ENCODE measurements around the gene TM4SF1.

The TM4SF1 gene

GRCh38 chr3:149332771-149333170 lies 44.7 kb downstream of the TM4SF1 start:
- Histone ChIP-seq H3K36me3 (ENCODE audit: control insufficient read depth in 2 of 2, insufficient read depth in 2 of 2, low read length in 2 of 2) (no peaks in the 10 kb centered on the region), H3K4me3 (ENCODE audit: low read length in 2 of 2) (no peak overlapping the region), H3K9me3 (ENCODE audit: control insufficient read depth in 2 of 2, low read length in 2 of 2) (no peaks in the 10 kb centered on the region), H3K9ac (ENCODE audit: low read depth in 1 of 2, low read length in 2 of 2) (no peak overlapping the region), H3K27me3 (ENCODE audit: control insufficient read depth in 2 of 2, insufficient read depth in 2 of 2, low read length in 2 of 2) (no peaks in the 10 kb centered on the region), H3K27ac (ENCODE audit: low read depth in 2 of 2, low read length in 2 of 2) (no peak overlapping the region), H3K4me1 (ENCODE audit: control insufficient read depth in 2 of 2, insufficient read depth in 2 of 2, low read length in 2 of 2) (no peaks in the 10 kb centered on the region)

DNA sequence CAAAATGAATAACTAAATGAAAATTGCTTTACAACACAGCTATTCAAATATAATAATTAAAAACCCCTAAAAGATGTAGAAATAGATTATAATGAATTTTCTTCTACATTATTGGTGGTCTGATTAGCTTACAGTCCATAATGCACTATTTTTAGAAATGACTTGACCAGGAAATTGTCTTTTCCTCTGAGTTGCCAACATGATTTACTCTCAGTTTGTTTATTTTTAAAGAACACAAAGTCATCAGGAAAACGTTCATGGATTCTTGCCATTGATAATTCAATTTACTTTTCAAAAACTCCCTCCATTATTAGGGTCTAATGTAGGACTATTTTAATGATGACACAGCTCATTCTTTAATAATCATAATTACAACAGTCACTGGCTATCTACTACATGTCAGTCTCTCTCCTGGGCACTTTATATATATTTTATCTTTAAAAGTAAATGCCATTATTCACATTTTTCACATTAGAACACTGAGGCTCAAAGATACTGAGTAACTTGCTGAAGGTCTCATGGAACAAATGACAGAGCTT lies 45.2 kb downstream of the TM4SF1 start:
- no peak overlapping the region for H3K27ac ChIP-seq (ENCODE audit: low read depth in 2 of 2, low read length in 2 of 2)
- no peaks in the 10 kb centered on the region for H3K9me3 ChIP-seq (ENCODE audit: control insufficient read depth in 2 of 2, low read length in 2 of 2)
- H3K4me3 ChIP-seq (ENCODE audit: low read length in 2 of 2): no peak overlapping the region
- H3K9ac ChIP-seq (ENCODE audit: low read depth in 1 of 2, low read length in 2 of 2): no peak overlapping the region
- no peaks in the 10 kb centered on the region for H3K27me3 ChIP-seq (ENCODE audit: control insufficient read depth in 2 of 2, insufficient read depth in 2 of 2, low read length in 2 of 2)
- H3K36me3 ChIP-seq (ENCODE audit: control insufficient read depth in 2 of 2, insufficient read depth in 2 of 2, low read length in 2 of 2): no peaks in the 10 kb centered on the region
- no peaks in the 10 kb centered on the region for H3K4me1 ChIP-seq (ENCODE audit: control insufficient read depth in 2 of 2, insufficient read depth in 2 of 2, low read length in 2 of 2)

DNA sequence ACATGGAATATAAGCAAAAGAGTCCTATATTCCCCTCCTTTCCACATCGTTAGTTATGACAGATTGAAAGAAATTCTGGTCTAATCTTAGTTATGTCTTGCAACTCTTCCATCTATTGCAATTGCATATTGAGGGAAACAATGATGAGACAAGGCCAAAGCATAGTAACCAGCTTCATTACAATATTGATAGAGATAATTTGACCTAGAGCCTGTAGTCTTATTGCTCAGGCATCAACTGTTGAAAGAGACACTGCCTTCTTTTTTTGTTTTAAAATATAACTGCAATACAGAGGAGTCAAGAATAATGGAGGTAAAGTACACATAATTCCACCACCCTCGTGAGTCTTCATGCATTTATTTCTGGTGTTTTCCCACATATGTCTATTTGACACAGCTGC lies 46.1 kb downstream of the TM4SF1 start:
- H3K9me3 ChIP-seq (ENCODE audit: control insufficient read depth in 2 of 2, low read length in 2 of 2): no peaks in the 10 kb centered on the region
- H3K27me3 ChIP-seq (ENCODE audit: control insufficient read depth in 2 of 2, insufficient read depth in 2 of 2, low read length in 2 of 2): no peaks in the 10 kb centered on the region
- H3K9ac ChIP-seq (ENCODE audit: low read depth in 1 of 2, low read length in 2 of 2): no peak overlapping the region
- no peak overlapping the region for H3K27ac ChIP-seq (ENCODE audit: low read depth in 2 of 2, low read length in 2 of 2)
- no peaks in the 10 kb centered on the region for H3K36me3 ChIP-seq (ENCODE audit: control insufficient read depth in 2 of 2, insufficient read depth in 2 of 2, low read length in 2 of 2)
- H3K4me3 ChIP-seq (ENCODE audit: low read length in 2 of 2): no peak overlapping the region
- H3K4me1 ChIP-seq (ENCODE audit: control insufficient read depth in 2 of 2, insufficient read depth in 2 of 2, low read length in 2 of 2): no peaks in the 10 kb centered on the region

GRCh38 chr3:149330609-149331331 lies 46.7 kb downstream of the TM4SF1 start:
- Histone ChIP-seq H3K4me1 (ENCODE audit: control insufficient read depth in 2 of 2, insufficient read depth in 2 of 2, low read length in 2 of 2) (no peaks in the 10 kb centered on the region), H3K9ac (ENCODE audit: low read depth in 1 of 2, low read length in 2 of 2) (no peak overlapping the region), H3K36me3 (ENCODE audit: control insufficient read depth in 2 of 2, insufficient read depth in 2 of 2, low read length in 2 of 2) (no peaks in the 10 kb centered on the region), H3K27ac (ENCODE audit: low read depth in 2 of 2, low read length in 2 of 2) (no peak overlapping the region), H3K9me3 (ENCODE audit: control insufficient read depth in 2 of 2, low read length in 2 of 2) (no peaks in the 10 kb centered on the region), H3K4me3 (ENCODE audit: low read length in 2 of 2) (no peak overlapping the region), H3K27me3 (ENCODE audit: control insufficient read depth in 2 of 2, insufficient read depth in 2 of 2, low read length in 2 of 2) (no peaks in the 10 kb centered on the region)

DNA sequence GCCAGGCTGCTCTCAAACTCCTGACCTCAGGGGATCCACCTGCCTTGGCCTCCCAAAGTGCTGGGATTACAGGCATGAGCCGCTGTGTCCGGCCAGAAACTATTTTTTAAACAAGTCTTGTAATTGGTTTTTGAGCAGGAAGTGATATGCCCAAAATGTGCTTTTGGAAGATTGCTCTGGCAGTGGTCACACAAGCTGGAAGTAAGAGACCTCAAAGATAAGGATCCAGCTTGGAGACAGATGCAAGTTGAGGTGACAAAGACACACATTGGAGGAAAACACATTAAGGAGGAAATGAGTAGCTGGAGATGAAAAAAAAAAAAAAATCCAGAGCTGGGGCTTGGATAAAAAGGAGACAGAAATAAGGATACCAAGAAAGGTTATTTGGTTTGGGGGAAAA lies 50.3 kb downstream of the TM4SF1 start:
- Histone ChIP-seq H3K27me3 (ENCODE audit: control insufficient read depth in 2 of 2, insufficient read depth in 2 of 2, low read length in 2 of 2) (no peaks in the 10 kb centered on the region), H3K9ac (ENCODE audit: low read depth in 1 of 2, low read length in 2 of 2) (no peak overlapping the region), H3K36me3 (ENCODE audit: control insufficient read depth in 2 of 2, insufficient read depth in 2 of 2, low read length in 2 of 2) (no peaks in the 10 kb centered on the region), H3K27ac (ENCODE audit: low read depth in 2 of 2, low read length in 2 of 2) (no peak overlapping the region), H3K9me3 (ENCODE audit: control insufficient read depth in 2 of 2, low read length in 2 of 2) (no peaks in the 10 kb centered on the region), H3K4me3 (ENCODE audit: low read length in 2 of 2) (no peak overlapping the region), H3K4me1 (ENCODE audit: control insufficient read depth in 2 of 2, insufficient read depth in 2 of 2, low read length in 2 of 2) (peaks cover 0 to 4% of the 10 kb centered on the region in 2 donors)

GRCh38 chr3:149325581-149325980 lies 51.9 kb downstream of the TM4SF1 start:
- no peaks in the 10 kb centered on the region for H3K9me3 ChIP-seq (ENCODE audit: control insufficient read depth in 2 of 2, low read length in 2 of 2)
- H3K36me3 ChIP-seq (ENCODE audit: control insufficient read depth in 2 of 2, insufficient read depth in 2 of 2, low read length in 2 of 2): no peaks in the 10 kb centered on the region
- H3K27me3 ChIP-seq (ENCODE audit: control insufficient read depth in 2 of 2, insufficient read depth in 2 of 2, low read length in 2 of 2): no peaks in the 10 kb centered on the region
- no peak overlapping the region for H3K9ac ChIP-seq (ENCODE audit: low read depth in 1 of 2, low read length in 2 of 2)
- H3K4me1 ChIP-seq (ENCODE audit: control insufficient read depth in 2 of 2, insufficient read depth in 2 of 2, low read length in 2 of 2): peaks cover 0 to 4% of the 10 kb centered on the region in 2 donors
- H3K27ac ChIP-seq (ENCODE audit: low read depth in 2 of 2, low read length in 2 of 2): no peak overlapping the region
- H3K4me3 ChIP-seq (ENCODE audit: low read length in 2 of 2): no peak overlapping the region

DNA sequence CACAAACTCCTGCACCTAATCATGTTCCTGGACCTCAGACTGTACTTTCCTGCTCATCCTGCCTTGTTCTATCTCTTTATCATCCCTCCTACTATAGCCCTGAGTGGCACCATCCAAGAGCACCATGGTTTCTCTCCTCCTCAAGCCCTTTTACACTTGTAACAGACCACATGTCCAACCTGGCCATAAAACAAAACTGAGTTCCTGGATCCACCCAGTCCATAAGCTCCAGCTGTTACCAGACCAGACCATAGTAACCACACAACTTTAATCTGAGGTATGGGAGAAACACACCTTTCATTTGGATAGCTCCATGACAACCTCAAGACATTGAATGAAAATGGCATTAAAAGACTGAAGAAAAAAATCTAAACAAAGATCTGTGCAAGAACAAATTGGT lies 53.1 kb downstream of the TM4SF1 start:
- Histone ChIP-seq H3K36me3 (ENCODE audit: control insufficient read depth in 2 of 2, insufficient read depth in 2 of 2, low read length in 2 of 2) (no peaks in the 10 kb centered on the region), H3K27ac (ENCODE audit: low read depth in 2 of 2, low read length in 2 of 2) (no peak overlapping the region), H3K9me3 (ENCODE audit: control insufficient read depth in 2 of 2, low read length in 2 of 2) (no peaks in the 10 kb centered on the region), H3K9ac (ENCODE audit: low read depth in 1 of 2, low read length in 2 of 2) (no peak overlapping the region), H3K4me1 (ENCODE audit: control insufficient read depth in 2 of 2, insufficient read depth in 2 of 2, low read length in 2 of 2) (peaks cover 0 to 4% of the 10 kb centered on the region in 2 donors), H3K4me3 (ENCODE audit: low read length in 2 of 2) (no peak overlapping the region), H3K27me3 (ENCODE audit: control insufficient read depth in 2 of 2, insufficient read depth in 2 of 2, low read length in 2 of 2) (no peaks in the 10 kb centered on the region)

DNA sequence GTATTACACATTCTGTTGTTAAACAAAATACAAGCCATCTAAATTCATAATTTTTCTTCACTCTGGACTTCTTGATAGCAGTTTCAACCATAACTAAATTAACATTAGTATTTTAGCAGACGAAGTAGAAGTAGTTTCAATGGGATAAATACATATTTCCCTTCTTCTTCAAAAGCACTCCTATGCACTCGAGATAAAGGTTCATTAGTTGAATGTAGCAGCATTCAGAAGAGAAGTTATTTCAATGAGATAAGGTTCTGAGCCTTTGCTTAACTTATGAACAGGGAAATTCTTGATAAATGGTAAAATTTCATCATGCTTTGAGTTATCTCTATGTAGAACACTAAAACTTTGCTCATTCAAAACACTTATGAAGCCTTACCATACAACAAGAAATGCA lies 55.8 kb downstream of the TM4SF1 start:
- no peaks in the 10 kb centered on the region for H3K9me3 ChIP-seq (ENCODE audit: control insufficient read depth in 2 of 2, low read length in 2 of 2)
- H3K27me3 ChIP-seq (ENCODE audit: control insufficient read depth in 2 of 2, insufficient read depth in 2 of 2, low read length in 2 of 2): no peaks in the 10 kb centered on the region
- H3K4me3 ChIP-seq (ENCODE audit: low read length in 2 of 2): no peak overlapping the region
- H3K27ac ChIP-seq (ENCODE audit: low read depth in 2 of 2, low read length in 2 of 2): no peak overlapping the region
- H3K9ac ChIP-seq (ENCODE audit: low read depth in 1 of 2, low read length in 2 of 2): no peak overlapping the region
- peaks cover 0 to 7% of the 10 kb centered on the region in 2 donors for H3K4me1 ChIP-seq (ENCODE audit: control insufficient read depth in 2 of 2, insufficient read depth in 2 of 2, low read length in 2 of 2)
- H3K36me3 ChIP-seq (ENCODE audit: control insufficient read depth in 2 of 2, insufficient read depth in 2 of 2, low read length in 2 of 2): no peaks in the 10 kb centered on the region

DNA sequence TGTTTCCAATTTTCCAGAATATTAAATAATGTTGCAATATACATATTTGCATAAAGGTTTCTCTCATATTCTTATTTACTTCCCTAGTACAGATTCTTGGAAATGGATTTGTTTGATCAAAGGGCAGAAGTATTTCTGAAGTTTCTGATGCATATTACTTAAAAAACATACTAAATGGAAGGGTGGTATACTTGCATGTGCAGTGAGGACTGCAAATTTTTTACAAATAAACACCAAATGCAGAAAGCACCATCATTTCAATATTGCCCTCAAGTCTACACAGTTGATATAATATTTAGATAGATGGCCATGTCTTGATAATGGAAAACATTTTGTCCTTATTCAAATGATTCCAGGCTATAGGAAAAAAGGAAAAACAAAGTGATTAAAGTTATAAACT lies 56.3 kb downstream of the TM4SF1 start:
- no peak overlapping the region for H3K4me3 ChIP-seq (ENCODE audit: low read length in 2 of 2)
- no peaks in the 10 kb centered on the region for H3K36me3 ChIP-seq (ENCODE audit: control insufficient read depth in 2 of 2, insufficient read depth in 2 of 2, low read length in 2 of 2)
- H3K9me3 ChIP-seq (ENCODE audit: control insufficient read depth in 2 of 2, low read length in 2 of 2): no peaks in the 10 kb centered on the region
- H3K9ac ChIP-seq (ENCODE audit: low read depth in 1 of 2, low read length in 2 of 2): no peak overlapping the region
- no peaks in the 10 kb centered on the region for H3K27me3 ChIP-seq (ENCODE audit: control insufficient read depth in 2 of 2, insufficient read depth in 2 of 2, low read length in 2 of 2)
- H3K27ac ChIP-seq (ENCODE audit: low read depth in 2 of 2, low read length in 2 of 2): no peak overlapping the region
- H3K4me1 ChIP-seq (ENCODE audit: control insufficient read depth in 2 of 2, insufficient read depth in 2 of 2, low read length in 2 of 2): peaks cover 0 to 10% of the 10 kb centered on the region in 2 donors

DNA sequence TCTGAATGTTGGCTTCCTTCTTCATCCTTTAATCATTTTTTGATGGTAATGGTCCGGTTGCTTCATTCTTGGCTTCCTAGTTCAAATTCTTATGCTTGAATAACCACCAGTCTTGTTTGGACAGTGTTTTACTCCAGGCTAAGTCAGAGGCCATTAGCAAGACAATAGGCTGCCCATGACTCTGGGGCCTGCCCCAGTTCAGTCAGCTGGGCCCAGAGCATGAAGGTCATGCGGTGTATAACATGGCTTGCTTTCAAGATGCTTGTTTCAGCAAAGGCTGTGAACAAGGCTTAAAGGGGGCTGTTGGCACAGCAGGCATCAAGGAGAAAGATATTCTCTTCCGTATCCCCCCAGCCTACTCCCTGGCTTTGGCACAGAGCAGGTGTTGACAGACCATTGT lies 57.7 kb downstream of the TM4SF1 start:
- Histone ChIP-seq H3K4me3 (ENCODE audit: low read length in 2 of 2) (no peak overlapping the region), H3K9me3 (ENCODE audit: control insufficient read depth in 2 of 2, low read length in 2 of 2) (no peaks in the 10 kb centered on the region), H3K9ac (ENCODE audit: low read depth in 1 of 2, low read length in 2 of 2) (no peak overlapping the region), H3K27ac (ENCODE audit: low read depth in 2 of 2, low read length in 2 of 2) (no peak overlapping the region), H3K4me1 (ENCODE audit: control insufficient read depth in 2 of 2, insufficient read depth in 2 of 2, low read length in 2 of 2) (peaks cover 0 to 10% of the 10 kb centered on the region in 2 donors), H3K27me3 (ENCODE audit: control insufficient read depth in 2 of 2, insufficient read depth in 2 of 2, low read length in 2 of 2) (no peaks in the 10 kb centered on the region), H3K36me3 (ENCODE audit: control insufficient read depth in 2 of 2, insufficient read depth in 2 of 2, low read length in 2 of 2) (no peaks in the 10 kb centered on the region)
